Measurements from ENCODE around the gene OSGIN1.

Gene OSGIN1

GRCh38 chr16:83958846-83959565, 6.0 kb downstream of the OSGIN1 start:
- DNase-seq, result no peak

DNA sequence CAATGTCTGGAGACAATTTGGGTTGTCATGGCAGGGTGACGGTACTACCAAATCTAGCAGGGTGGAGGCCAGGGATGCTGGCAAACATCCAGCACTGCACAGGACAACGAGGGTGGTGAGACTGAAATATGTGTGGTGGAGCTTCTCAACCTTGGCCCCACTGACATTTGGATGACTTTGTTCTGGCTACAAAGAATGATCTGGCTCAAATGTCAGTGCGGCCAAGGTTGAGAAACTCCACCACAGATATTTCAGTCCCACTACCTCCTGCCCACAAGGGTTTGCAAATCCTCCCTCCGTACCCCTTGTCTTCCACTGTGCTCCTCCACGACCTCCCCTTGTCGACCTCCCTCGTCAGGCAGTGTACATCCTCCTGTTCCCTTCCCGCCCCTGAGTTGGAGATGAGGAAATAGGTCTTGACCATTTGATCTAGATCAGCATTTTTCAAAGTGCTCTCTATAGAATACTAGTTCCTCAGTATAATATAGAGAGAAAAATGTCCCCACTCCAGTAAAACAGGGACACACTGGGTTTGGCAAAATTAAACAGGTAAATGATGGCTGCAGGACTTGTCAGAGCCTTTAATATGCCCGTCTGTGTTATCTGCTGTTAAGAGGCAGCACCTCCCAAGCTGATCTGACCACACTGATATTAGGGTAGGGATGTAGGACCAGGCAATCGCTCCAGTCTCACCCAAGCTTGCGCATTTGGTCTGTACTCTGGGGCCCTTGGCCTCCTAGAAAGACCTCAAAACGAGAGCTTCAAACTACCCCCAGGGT, 6.8 kb downstream of the OSGIN1 start:
- no peak for DNase-seq

DNA sequence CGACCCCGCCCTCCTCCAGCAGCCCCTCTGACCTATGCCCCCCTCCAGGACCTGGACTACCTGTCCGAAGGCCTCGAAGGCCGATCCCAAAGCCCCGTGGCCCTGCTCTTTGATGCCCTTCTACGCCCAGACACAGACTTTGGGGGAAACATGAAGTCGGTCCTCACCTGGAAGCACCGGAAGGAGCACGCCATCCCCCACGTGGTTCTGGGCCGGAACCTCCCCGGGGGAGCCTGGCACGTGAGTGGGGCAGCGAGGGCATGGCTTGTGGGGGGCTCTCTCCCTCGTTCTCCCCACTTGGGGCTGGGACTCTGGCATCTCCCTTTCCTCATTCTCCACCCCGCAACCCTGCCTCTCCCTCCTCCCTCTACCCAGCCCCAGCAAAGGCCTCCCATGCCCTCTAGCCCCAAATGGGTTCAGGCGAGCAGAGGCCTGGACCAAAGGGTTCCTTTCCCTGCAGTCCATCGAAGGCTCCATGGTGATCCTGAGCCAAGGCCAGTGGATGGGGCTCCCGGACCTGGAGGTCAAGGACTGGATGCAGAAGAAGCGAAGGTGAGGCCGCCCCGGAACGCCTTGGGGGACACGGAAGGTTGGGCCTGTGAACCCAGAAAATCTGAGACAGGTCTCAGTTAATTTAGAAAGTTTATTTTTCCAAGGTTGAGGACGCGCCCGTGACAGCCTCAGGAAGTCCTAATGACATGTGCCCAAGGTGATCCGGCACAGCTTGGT, 7.6 kb downstream of the OSGIN1 start:
- no peak for DNase-seq

DNA sequence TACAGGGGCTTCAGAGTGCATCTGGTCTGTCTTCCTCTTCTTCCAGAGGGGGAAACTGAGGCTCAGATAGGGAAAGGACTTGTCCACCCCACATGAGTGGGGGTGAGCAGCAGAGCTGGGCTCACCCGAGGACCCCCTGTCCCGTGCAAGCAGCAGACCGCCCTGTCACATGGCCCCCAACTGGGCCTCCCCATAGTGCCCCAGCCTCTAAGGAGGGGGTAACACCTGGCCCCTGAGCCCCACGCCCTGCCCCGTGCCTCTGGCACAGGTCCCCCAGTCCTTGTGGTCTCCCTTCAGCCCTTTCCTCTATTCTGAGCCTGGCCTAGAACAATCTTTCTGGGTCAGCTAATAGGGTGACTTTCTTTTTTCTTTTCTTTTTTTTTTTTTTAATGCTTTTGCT, 8.6 kb downstream of the OSGIN1 start:
- DNase-seq, result no peak

DNA sequence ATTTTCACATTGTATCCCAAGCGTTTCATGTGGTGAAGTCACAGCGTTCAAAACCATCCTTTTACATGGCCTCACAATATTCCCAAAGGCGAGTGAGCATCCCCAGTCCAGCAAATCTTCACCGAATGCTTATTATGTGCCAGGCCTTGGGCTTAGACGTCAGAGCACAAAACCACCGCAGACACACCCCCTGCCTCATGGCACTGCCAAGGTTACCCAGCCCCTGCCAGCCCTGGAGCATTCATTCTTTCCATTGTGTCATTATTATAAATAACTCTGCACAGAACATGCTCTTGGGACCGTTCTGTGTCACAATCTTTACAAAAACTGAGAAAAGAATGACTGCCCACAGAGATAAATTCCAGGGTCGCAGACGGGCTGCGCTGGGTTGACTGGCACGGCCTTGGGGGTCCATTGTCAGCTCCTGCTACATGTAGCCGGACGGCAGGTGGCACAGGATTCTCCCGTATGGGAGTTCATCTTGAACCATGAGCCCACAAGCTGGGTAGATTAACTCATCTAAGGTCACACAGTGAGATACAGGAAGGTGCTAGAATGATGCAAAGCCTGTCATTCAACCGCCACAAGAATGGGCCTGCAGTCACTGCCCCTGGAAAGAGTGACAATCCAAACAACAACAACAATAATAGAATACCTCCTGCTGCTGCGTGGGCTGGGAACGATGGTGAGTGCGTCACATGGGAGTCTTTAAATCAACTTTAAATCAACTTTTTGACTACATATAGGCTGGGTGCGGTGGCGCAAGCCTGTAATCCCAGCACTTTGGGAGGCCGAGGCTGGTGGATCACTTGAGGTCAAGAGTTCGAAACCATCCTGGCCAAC, 10.5 kb downstream of the OSGIN1 start:
- DNase-seq, result no peak

DNA sequence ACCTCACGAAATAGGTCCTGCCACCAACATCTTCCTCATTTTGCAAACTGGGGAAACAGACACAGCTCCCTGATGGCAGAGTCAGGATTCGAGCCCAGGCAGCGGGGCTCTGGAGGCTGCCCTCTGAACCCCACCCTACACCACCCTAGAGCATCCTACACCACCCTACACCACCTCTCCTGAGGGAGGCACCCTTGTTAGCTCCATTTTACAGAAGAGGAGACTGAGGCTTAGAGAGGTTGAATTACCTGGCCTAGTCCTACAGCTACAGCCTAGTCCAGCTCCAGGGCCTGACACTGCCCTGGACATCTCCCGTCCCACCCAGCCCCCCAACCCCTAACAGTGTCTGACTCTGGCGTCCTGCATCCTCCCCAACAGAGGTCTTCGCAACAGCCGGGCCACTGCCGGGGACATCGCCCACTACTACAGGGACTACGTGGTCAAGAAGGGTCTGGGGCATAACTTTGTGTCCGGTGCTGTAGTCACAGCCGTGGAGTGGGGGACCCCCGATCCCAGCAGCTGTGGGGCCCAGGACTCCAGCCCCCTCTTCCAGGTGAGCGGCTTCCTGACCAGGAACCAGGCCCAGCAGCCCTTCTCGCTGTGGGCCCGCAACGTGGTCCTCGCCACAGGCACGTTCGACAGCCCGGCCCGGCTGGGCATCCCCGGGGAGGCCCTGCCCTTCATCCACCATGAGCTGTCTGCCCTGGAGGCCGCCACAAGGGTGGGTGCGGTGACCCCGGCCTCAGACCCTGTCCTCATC, 11.8 kb downstream of the OSGIN1 start:
- no peak for DNase-seq

DNA sequence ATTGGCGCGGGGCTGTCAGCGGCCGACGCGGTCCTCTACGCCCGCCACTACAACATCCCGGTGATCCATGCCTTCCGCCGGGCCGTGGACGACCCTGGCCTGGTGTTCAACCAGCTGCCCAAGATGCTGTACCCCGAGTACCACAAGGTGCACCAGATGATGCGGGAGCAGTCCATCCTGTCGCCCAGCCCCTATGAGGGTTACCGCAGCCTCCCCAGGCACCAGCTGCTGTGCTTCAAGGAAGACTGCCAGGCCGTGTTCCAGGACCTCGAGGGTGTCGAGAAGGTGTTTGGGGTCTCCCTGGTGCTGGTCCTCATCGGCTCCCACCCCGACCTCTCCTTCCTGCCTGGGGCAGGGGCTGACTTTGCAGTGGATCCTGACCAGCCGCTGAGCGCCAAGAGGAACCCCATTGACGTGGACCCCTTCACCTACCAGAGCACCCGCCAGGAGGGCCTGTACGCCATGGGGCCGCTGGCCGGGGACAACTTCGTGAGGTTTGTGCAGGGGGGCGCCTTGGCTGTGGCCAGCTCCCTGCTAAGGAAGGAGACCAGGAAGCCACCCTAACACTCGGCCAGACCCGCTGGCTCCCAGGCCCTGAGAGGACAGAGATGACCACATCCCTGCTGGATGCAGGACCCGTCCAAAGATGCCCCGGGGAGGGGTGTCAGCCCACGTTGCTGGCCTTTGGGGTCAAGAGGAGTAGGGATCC, 12.6 kb downstream of the OSGIN1 start:
- DNase-seq, result no peak

DNA sequence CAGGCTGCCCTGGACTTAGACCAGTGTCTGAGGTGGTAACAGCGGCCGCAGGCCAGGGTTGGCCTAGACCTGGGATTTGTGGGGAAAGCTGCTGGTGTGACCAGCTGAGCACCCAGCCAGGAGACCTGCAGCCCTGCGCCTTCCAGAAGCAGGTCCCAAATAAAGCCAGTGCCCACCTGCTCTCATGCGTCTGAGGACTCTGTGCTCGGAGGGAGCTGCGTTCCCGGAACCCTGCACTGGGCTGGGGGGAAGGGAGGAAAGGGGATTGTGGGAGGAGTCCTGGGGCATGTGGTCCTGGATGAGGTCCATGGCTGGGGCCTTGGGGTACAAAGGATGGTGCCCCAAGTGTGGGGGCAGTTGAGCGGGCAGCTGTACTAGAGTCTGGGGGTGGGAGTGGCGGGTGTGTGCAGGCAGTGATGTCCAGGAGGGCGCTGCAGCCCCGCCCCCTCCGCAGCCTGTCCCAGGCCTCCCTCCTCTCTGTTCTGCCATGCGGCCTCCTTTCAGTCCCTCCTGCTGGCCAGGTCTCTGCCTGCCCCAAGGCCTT, 13.2 kb downstream of the OSGIN1 start:
- DNase-seq, result no peak

- no peak for DNase-seq
Measured at GRCh38 chr16:83967091-83967490, 14.1 kb downstream of the OSGIN1 start.

DNA sequence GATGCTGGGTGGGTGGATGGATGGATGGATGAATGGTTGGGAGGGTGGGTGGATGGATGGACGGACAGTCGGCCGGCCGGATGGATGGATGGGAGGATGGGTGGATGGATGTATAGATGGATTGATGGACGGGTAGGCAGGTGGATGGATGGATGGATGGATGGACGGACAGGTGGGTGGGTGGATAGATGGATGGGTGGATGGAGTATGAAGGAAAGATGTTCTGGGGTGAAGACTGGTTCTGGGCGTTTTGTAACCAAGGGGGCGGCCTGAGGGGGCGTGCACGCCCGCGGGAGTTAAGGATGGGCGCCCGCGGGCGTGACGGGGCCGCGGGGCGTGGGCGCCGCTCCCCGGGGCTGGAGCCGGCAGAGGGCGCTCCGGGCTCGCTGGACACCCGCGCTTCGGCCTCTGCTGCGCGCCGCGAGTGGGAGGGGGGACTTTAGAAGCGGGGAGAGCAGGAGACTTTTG, 14.8 kb downstream of the OSGIN1 start, which contains the start of gene NECAB2:
NECAB2 (plus strand) TSS at position 407 of the 468 bp plus-strand sequence. CDS start 405 bp downstream, outside the sequence.
- no peak for DNase-seq

- DNase-seq, result no peak
Measured at GRCh38 chr16:83968306-83968851, 15.3 kb downstream of the OSGIN1 start.

DNA sequence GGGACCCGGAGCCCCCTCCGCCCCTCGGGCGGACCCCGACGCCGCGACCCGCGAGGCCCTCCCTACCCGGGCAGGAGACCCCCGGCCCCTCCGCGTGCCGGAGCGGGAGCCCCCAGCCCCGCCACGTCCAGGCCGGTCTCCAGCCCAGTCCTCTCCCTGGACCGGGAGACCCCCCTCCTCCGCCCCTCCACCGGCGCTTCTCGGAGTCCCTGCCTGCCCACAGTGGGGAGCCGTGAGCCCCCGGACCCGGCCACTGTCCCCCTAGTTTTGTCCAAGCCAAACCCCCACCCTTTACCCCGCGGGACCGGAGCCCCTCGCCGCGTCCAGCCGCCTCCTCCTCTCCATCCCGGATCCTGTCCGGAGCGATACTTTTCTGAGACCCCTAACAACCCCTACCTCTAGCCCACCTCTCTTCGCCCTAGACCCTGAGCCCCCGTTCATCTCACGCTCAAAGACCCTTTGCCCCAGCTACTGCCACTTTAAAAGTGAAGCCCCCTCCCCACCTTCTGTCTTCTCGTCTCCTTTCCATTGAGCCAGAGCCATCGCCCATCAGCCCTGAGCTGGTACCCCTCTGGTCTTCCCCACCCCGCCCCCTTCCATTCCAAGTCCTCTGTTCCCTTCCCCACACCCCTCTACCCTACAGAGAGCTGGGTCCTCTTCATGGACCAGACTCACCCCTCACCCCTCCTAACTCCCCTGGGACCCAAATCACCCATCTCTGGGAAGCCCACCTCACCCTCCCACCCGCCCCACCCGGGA, 16.0 kb downstream of the OSGIN1 start:
- DNase-seq, result no peak

- DNase-seq, result no peak
Measured at GRCh38 chr16:83969771-83970429, 16.9 kb downstream of the OSGIN1 start.

DNA sequence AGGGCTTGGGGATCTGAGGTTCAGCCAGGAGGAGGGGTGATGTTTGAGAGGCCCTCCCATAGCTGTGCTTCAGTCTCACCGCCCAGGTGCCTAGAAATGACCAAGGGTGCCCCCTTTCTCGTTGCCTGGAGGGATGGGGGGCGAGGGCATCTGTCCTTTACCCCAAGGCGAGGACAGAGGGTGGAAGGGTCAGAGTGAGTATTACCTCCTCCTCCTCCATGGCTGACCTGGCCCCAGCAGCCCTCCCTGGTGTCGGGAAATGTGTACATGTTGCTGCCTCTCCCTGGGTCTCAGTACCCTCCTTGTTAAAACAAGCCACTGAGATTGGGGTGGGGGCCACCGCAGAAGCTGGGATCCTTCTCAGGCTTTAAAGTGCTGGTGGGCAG, 17.4 kb downstream of the OSGIN1 start:
- DNase-seq, result no peak

- DNase-seq, result no peak
Measured at GRCh38 chr16:83971165-83972130, 18.4 kb downstream of the OSGIN1 start.

- no peak for DNase-seq
Measured at GRCh38 chr16:83972256-83973008, 19.4 kb downstream of the OSGIN1 start.

DNA sequence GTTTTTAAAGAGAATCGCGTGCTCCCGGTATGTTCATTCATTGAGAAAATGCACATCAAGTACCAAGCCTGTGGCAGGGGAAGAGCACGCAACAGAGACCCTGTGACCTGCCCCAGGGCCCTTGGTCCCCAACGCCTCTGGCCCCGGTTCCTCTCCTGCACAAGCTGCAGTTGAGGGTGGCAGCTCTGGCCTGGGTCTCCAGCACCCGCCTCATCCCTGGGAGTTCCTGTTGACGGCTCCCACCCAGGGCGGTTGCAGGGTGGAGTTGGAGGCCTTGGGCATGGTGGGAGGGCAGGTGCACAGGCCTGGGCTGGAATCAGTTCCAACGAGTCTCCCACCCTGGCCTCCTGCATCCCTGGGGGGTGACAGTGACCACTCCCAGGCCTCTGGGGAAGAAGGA, 20.0 kb downstream of the OSGIN1 start:
- no peak for DNase-seq

Measured in activated CD4-positive, alpha-beta T cell treated with anti-CD3 and anti-CD28 coated beads, Interleukin-2, amount 50 U/mL, for 16 hours (primary cell).